ENCODE measurements around the gene EYS. TPM values are rescaled to one million over a fixed set of nuclear protein-coding genes. Genes with fewer than 3 reads are reported as not detected.
A peak's percentile ranks its signal among the peaks of the same experiment; 100 is the strongest.
"Not testable (repeated sequence)": the region's sequence is repeated elsewhere in the genome, so short reads cannot be mapped to it uniquely, and the experiment has no call there.

The EYS gene
- total RNA-seq, 1 experiment from 2014 or later, result 0.13 TPM

DNA sequence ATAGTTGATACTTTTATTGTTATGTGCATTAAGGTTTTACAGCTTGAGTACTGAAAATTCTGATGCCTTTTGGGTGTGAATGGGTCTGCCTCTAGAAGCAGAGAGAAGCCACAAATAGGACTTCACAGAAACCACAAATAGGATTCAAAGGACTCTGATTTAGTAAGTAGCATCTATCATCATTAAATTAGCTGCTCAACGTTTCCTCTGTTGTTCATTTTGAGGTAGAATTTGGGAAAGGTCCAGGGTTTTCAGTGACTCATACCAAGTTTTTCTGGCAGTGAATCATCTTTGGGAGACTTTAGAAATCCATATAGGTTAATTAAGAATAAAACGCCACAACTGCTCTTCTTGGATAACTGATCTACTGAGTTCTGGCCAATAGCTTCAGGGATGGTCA is 1966.3 kb downstream of the EYS start:
- DNase-seq (ENCODE audit: low spot score), result no peak

DNA sequence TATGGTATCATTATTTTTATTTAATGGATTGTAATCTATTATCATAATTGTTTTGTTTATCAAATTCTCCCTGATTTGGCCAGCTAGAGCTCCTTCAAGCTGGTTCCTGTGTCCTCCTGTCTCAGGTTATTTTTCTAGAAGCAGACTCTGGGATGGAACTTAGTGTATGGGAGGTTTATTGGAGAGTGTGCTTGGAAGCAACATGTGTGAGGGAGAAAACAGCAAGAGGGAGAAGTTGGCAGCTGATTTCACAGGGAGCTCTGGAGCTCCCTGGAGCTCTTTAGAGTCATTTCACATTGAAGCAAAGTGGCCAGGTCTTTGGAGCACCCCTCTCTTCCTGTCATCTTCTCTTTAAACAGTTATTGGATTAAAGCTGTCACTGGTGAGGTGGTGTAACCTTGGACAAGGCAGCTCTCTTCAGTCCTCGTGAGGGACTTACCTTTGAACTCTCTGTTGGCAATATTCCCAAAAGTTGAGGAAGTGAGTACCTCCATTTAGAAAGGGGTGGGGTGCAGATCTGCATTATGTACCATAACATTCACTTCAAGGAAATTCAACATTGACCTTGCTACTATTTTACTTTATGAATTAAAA is 1967.8 kb downstream of the EYS start:
- DNase-seq (ENCODE audit: low spot score), result peak; percentile 31

DNA sequence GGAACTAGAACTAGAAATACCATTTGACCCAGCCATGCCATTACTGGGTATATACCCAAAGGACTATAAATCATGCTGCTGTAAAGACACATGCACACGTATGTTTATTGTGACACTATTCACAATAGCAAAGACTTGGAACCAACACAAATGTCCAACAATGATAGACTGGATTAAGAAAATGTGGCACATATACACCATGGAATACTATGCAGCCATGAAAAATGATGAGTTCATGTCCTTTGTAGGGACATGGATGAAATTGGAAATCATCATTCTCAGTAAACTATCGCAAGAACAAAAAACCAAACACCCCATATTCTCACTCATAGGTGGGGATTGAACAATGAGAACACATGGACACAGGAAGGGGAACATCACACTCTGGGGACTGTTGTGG is 1968.8 kb downstream of the EYS start:
- not testable (repeated sequence) for DNase-seq (ENCODE audit: low spot score)

DNA sequence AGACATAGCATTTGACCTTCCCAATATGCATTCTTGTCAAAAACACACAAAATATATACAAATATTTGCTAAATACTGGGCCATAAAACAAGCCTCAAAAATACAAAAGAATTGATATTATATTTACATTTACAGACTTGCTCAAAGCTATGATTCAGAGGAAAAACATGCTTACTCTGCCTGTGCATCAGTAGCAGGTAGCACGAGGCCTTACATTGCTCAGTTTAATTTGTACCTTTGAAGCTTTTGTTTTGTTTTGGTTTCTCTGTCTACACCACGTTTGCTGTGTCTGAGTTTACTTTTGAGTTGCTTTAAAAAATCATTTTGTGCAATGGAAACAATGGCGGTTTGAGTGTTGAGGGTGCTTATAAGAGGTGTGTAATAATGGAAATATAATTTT is 1972.1 kb downstream of the EYS start:
- no peak for DNase-seq (ENCODE audit: low spot score)

DNA sequence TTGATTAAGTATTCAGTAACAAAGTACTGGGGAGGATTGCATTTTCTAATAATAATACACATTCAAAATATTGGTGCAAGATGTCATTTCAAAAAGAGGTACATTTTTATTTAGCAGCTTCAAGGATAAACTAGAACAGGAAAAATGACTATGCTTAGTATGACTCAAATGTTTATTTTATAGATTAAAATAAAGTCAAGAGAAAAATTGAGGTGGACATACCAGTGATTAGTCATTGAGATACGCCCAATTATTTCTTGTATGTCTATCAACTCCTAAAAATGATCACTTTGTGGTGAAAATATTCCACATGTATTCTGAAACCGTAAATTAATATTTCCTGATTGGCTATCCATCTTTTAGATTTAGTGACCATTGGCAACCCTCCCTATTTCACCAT is 1974.7 kb downstream of the EYS start:
- peak; percentile 20 for DNase-seq (ENCODE audit: low spot score)

DNA sequence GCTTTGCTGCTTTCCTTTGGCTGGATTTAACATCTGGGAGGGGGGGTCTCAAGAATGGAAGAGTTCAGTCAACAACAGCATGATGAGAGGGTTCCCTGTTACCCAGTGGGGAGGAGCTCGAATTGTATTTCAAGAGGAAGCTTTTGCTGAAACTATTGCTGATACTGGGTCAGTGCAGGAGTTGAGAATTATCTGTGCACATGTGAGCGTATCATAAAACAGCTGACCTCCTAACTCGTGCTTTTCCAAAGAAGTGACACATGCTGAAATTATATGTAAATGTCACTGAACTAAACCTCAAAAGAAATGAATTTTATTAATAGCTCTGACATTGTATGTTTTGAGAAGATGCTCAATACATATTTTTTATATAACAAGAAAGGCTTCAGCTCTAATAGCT is 1975.1 kb downstream of the EYS start:
- no peak for DNase-seq (ENCODE audit: low spot score)

DNA sequence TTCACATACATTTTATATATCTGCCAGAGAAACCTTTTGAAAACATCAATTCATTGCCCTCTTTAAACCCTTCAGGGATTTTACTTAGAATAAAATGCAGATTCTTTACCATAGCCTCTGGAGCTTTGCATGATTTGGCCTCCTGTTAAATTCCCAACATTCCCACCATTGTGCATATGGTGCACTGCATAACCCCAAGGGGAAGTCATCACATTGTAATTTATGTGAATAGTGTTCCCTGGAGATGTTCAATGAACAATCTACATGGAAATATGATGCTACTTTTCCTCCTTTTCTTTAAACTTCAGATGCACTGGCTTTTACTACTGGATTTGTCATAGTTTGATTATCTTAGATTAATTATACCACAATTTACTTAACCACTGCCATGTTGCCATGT is 1976.7 kb downstream of the EYS start:
- no peak for DNase-seq (ENCODE audit: low spot score)

DNA sequence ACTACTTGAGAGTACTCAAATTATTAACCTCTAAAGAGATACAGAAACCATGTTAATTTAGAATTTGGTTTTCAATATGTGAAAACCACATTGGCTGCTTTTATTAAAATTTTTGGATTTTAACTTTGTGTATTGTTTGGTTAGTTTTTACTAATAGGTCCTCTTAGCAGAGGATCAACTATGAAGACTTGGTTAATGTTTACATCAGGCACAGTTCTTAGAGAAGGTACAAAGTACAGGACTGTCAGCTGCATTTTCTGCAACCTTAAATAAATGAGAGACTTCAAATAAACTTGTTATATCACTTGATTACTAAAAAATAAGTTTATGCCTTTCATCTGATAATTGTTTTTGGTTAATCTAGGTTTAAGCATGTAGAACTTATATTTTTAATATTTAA is 1982.3 kb downstream of the EYS start:
- no peak for DNase-seq (ENCODE audit: low spot score)

DNA sequence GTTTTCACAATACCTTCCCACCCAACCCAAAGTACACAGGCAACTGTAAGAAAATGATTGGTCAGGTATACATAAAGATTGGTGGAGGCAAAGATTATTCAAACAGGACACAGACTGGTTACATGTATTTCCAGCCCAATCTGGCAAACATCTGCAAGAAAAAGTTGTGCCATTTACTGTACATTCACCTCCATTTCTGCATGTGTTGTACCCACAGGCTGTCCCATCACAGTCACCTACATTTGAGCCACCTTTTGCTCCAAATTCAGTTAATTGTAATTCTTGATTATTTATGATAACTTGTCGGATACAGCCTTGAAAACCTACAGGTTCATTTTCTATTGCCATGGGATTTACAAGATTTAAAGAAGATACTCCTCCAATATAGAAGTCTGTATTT is 1985.8 kb downstream of the EYS start:
- no peak for DNase-seq (ENCODE audit: low spot score)

DNA sequence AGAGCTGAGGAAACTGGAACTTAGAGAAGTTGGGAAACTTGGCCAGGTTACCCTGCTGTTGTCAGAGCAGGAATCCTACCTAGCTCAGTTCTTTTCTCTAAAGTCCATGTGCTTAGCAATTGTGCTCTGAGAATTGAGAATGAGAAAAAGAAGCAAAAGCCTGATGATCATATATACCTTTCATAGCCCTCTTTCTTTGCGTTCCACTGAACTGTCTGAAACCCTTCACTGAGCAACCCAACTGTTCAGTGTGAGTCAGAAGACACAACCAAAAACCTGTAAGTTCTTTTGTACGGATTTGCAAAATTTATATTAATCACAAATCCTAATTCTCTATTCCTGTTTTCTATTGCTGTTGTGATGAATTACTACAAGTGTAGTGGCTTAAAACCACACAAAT is 1990.9 kb downstream of the EYS start:
- DNase-seq (ENCODE audit: low spot score), result no peak

DNA sequence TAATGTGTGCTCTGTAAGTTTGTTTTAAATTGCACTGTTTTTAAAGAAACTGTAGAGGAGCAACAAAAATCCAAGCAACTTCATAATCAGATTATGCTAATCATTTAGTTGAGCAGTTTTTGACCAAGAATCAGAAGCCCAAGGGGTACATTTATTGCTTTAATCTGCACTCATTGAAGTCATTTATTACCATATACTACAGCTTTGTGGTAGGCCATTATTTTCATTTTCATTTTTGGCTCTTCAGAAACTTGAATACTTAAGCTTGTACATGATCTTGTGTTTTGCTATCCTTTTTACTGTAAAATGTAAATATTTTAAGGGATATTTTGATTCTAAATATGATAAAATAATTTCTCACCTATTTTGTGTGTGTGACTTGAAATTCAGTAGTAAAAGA is 1992.9 kb downstream of the EYS start:
- DNase-seq (ENCODE audit: low spot score), result no peak

DNA sequence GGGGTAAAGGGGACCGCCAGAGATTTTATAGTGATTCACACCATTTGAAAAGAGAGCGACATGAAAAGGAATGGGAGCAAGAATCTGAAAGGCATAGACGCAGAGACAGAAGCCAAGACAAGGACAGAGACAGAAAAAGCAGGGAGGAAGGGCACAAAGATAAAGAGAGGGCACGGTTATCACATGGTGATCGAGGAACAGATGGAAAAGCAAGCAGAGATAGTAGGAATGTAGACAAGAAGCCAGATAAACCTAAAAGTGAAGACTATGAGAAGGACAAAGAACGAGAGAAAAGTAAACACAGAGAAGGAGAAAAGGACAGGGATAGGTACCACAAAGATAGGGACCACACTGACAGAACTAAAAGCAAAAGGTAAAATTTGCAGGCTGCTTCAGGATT is 1993.7 kb downstream of the EYS start:
- no peak for DNase-seq (ENCODE audit: low spot score)

DNA sequence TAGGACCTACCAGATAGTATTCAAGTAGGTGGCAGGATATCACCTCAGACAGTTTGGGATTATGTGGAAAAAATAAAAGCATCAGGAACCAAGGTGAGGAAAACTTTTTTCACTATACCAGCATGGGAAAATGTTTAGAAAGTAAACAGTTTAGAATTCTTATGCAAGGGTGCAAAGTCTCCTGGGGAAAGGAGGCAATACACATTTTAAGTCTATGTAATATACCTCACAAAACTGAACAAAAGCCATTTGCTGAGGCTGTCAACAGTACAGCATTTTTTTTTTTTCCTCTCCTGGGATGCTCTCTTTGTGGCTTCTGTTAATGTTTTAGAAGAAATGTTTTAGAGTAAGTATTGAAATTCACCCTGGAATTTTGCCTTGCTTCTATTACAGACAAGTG is 1997.9 kb downstream of the EYS start:
- no peak for DNase-seq (ENCODE audit: low spot score)

DNA sequence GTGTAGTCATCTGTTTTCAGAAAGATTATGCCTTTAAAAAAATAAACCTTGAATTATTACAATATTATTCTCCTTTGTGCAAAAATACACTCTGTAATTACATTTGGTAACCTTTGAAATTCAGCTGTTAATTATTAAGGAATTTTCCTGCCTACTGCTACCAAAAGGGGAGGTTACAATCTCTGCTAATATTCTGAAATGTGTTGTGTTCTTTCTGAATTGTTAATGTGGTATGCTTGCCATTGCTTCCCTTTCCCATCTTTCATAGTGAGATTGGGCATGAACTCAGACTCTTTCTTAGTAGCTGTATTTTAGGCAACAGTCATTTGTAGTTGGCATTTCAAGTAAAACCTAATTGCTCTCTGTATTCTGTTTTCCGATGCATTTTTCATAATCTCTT is 1998.4 kb downstream of the EYS start:
- no peak for DNase-seq (ENCODE audit: low spot score)

DNA sequence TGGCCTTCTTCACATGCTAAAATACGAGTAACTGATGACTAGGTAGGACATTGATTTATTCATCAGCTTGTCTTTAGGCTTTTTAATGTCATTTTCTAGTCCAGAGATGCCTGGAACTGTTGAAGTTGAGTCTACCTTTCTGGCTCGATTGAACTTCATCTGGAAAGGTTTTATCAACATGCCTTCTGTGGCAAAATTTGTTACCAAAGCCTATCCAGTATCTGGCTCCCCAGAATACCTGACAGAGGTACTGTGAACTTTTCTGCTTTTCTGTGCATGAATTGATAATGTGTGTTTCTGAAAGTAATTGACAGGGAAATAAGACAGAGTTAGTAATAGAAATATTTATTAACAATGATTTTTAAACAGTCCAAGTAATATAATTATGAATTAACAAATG is 2000.4 kb downstream of the EYS start:
- no peak for DNase-seq (ENCODE audit: low spot score)

DNA sequence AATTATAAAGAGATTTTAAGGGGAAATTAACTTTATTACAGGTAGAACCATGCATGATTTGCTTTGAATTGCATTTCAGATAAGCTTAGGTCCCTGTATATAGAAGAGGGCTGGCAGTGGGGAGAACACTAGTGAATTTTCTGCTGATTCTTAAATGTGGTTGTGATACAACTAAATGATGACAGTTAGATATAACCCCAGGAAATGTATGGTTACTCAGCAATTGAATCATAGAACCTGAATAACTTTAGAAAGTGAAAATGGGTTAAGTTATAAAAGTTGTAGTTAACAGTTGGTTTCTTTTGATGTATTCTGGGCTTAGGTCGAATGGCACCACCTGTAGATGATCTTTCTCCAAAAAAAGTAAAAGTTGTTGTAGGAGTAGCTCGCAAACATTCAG is 2001.3 kb downstream of the EYS start:
- no peak for DNase-seq (ENCODE audit: low spot score)

DNA sequence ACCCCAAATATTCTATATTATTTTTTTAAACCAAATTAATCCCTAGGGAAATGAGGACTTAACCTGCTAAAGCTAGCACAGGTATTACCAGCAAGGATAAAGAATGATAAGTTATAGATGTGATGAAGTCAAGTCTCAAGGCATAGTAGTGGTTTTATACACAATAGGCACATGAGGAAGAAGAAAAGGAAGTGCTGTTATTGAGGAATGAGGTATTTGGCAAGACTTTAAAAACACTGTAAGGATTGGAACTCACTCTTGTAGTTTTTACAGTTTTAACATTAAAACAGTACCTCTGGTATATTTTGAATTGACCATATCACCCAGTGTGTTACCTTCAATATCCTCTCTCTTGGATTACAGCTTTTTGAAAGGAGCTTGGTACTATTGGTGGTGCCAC is 2016.8 kb downstream of the EYS start:
- DNase-seq (ENCODE audit: low spot score), result no peak

DNA sequence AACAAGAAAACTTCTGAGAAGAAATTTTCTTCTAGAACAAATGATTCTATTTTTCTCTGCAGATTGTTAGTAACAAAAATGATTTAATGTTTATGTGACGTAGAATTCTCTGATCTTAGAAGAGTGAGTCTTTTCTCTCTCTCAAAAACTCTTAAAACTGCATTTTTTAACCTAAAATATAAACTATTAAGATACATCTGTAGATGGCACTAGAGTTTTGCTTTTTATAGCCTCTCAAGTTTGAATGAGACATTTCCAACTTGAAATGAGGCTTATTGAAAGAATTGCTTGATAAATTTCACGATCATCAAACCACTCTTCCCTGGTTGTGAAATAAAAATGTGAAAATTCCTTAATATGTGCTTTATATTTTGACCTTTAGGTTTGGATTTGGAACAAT is 2017.6 kb downstream of the EYS start:
- DNase-seq (ENCODE audit: low spot score), result no peak

DNA sequence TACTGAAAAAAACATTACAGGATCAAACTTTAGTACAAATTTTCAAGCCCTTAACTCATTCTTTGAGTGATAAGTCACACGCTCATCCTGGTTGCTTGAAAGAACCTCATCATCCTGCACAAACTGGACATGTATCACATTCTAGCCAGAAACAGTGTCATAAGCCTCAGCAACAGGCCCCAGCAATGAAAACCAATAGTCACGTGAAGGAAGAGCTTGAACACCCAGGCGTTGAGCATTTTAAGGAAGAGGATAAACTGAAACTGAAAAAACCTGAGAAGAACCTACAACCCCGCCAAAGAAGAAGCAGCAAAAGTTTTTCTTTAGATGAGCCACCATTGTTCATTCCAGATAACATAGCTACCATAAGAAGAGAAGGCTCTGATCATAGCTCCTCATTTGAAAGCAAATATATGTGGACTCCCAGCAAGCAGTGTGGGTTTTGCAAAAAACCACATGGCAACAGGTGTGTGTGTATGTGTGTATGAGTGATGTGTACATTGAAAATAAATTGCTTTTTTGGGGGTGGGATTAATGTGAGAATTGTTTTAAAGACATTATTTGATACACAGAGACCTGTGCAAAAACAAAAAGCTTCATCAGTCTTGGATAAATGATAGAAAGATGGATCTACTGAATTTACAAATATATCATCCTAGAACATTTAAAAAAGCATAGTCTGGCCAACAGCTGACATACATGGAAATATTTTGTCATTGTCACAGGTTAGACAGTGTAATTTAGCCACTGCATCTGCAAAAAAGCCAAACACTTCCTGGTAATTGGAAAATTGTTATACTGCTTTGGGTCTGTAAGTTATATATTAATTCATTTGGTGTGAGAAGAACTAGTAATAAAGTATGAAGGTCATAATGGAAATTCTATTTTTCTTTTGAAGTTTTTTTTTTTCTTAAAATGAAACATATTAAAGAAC is 2021.3 kb downstream of the EYS start:
- no peak for DNase-seq (ENCODE audit: low spot score)

DNA sequence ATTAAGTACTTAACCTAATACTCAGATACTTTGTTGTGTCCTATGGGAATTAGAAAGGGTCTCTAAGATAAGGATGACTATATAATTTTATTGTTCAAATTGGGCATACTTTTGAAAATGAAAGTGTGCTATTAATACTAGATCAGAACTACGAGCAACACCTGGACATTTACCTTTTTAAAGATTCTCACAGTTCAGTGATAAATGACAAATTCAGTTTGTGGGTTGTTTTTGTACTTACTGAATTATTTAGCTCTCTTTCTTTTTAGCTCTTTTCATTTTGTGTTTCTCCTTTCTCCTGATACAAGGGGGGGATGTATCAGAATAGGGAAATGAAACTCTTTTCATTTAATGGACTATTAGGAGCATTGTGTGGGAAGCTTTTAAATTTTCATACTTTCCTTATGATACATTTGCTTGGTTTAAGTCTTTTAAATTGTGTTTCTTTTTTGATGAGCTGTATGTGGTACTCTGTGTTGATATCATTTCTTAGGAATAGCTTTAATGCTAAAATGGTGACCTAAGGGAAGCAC is 2023.9 kb downstream of the EYS start:
- DNase-seq (ENCODE audit: low spot score), result no peak

DNA sequence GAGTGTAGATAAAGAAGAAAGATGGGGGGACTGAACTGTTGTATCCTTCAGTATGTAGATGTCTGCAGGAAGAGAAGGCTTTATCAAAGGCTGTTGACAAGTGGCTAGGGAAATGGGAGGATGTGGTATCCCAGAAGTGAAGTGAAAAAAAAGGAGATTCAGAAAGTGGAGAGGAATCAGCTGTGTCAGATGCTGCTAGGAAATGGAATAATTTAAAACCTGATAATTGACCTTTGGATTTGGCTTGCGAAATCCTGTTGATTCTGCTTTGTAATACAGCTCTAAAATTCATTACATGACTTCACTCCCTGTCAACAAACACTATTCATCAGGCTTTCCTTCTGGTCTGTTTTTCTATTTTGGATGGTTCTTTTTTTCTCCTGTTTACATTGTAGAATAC is 2029.7 kb downstream of the EYS start:
- peak; percentile 54 for DNase-seq (ENCODE audit: low spot score)

DNA sequence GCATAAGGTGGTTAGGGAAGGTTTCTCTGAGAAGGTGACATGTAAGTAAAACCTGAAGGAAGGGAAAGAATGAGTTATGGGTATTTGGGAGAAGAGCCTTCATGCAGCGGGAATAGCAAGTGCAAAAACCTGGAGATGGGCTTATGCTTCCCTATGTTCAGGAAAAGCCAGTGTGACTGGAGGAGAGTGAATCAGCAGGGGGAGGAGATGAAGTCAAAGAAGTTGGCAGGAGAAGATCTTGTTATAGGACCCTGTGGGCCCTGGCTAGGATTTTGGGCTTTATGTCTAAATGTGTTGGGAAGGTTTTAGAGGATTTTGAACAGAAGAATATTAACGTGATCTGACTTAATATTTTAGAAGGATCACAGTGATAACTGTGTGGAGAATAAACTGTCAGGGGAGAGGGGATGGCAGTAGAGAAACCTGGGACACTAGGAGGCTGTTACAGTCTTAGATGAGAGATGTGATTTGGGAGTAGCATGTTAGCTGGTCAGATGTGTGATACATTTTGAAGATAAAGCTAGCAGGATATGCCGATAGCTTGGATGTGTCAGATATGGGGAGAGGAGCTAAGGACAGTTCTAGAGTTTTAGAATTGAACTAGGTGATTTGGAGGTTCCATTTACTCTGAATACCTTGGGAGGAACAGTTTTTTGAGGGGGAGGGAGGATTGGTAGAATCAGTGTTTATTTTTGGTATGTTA is 2030.5 kb downstream of the EYS start:
- DNase-seq (ENCODE audit: low spot score), result no peak

Measured in HT-29 (cell line).